Stimulated activated CD8-positive, alpha-beta memory T cell treated with anti-CD3 and anti-CD28 coated beads, Interleukin-15, amount 100 ng/mL, for 4 hours (primary cell): ENCODE results near the gene NT5C3B.
"Not testable (repeated sequence)": the region's sequence is repeated elsewhere in the genome, so short reads cannot be mapped to it uniquely, and the experiment has no call there.

Experiments used
- DNase-seq, 2 donors: peaks; one replicate each; pipeline ENCODE4 v3.0.0-alpha.2; 2020; ENCODE audit warnings: low read depth in 2 of 2

Gene NT5C3B

GRCh38 chr17:41835800-41836549, at the start of gene NT5C3B:
TSS of gene NT5C3B (minus strand) at chr17:41836232. CDS start at chr17:41836193, 39 bp downstream.
- DNase-seq = peak in 1 of 2 donors; percentile 25

DNA sequence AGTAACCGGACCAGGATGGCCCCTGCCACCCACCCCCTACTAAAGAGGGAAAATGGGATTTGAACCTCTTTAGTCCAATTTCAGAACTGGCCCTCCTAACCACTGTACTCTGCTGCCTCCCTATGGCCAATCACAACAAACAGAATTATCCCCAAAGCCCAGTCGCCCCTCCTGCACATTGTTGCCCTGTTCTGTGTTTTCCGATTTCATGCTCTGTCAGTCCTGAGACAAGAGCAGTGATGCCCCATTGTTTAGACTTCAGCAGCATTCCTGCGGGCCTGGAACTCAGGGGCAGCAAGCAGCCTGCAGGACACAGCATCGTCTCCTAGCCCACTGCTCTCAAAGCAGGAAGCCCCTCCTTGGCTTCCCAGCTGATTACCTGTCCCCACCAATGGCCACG, 49.7 kb upstream of the NT5C3B start:
- DNase-seq = no peak

- no peak for DNase-seq
These were observed 46.7 kb upstream of the NT5C3B start for GRCh38 chr17:41882756-41883155.

GRCh38 chr17:41880130-41880529, 44.1 kb upstream of the NT5C3B start:
- DNase-seq = no peak

GRCh38 chr17:41874293-41874670, 38.2 kb upstream of the NT5C3B start:
- DNase-seq = not testable (repeated sequence)

DNA sequence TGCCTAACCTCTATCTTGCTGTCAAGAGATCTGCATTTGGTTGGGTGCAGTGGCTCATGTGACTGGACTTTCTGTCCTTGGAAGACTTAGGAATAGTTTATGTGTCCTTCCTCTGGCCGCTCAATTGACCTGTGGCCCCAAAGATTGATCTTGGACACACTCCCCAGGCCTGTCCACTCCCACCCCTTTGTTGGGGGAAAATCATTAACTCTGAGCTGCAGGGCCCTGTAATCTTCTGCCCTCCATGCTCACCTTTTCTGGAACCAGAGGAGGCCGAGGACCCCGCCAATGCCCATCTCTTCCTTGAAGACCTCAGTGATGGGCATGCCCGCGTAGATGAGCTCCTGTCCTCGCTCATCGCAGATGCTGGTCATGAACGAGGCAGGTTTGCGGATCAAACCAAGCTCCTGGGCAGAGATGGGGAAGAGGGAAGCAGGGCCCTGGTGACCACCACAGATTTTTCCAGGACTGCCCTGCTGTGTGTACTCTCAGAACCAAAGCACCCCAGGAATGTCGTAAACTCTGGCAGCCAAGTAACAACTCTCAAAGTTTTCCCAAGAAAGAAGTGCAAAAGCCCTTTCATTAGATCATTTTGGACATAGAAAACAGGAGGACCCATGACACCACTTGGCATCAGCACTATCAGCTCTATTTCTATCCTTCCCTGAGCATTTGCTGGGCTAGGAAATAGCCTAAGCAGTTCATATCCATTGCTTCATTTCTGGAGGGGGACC, 37.7 kb upstream of the NT5C3B start:
- DNase-seq = no peak

DNA sequence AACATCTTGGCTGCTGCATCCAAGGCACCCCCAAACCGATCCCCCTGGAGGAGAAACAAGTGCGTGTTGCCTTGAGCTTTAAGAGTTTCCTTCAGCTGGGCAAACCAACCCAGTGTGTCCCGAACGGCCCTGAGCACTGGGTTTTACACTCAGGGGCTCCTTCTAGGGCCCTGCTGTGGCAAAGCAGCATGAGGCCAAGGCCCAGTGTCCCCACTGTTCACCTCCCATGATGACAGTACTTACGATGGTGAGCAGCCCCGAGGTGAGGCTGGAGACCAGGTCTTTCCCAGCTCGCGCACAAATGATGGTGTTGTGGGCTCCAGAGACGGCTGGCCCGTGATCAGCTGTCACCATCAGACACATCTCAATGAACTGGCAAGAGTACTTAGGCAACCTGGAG, 35.8 kb upstream of the NT5C3B start:
- no peak for DNase-seq

DNA sequence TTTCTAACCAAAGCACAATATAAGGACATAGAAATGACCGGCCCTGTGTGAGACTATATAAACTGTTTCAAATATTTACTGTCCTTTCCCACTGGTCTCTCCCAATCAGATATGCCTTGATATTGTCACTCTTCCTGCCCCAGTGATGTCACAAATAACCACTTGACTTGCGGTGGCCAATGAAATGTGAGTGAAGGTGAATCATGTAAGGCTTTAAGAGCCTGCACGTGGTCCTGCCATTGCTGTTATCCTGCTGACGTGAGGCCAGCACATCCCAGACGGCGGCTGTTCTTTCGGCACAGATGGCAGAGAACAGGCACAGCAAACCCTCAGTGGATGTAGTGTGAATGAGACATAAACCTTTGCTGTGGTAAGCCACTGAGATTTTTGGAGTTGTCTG, 34.6 kb upstream of the NT5C3B start:
- no peak for DNase-seq

DNA sequence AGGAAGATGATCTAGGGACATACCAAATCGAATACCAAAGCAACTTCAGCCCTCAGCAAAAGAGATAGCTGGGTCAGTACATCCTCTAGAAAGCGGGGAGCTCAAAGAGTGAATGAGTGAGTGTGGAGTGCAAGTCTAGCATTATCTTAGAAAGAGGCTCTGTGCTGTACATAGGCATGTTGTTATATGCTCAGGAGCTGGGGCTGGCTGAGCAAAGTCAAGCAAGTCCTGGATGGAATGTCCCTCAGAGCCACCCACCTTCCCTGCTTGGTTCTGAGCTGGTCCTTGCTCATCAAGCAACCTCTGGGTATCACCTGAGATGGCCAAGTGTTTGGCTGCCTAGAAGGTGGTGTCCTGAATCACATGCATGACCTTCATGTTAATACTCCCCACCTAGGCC, 34.1 kb upstream of the NT5C3B start:
- DNase-seq = no peak

DNA sequence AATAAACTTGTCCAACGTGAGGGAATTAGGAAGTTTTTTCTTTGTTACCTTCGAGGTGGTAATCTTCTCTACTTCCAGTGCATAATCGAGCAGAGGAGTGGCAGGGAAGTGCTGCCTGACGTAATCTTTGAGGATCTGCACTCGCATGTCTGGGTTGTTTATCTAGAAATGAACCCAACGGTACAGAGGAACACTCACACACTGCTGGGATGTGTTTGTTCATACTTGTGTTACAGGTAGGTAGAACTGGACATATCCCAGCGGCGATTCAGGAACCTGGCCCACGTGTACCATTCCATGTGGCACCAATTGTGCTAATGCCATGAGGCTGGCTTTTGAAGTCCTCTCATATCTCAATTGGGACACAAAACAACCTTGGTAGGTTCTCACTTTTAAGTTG, 33.4 kb upstream of the NT5C3B start:
- DNase-seq = no peak

- DNase-seq = no peak
These were observed 32.5 kb upstream of the NT5C3B start for GRCh38 chr17:41868568-41868967.

DNA sequence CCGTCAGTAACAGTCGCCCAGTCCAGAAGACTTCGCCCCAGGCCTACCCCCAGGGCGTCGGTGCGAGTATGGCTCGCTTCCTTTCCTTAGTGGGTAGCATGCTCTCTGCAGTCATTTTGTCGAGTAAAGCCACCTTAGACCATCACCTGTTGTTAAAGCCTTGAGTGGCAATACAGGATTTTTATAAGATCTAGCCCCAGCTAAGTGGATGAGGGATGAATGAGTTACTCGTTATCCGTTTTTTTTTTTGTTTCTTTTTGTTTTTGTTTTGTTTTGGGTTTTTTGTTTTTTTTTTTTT, 29.5 kb upstream of the NT5C3B start:
- DNase-seq = no peak

DNA sequence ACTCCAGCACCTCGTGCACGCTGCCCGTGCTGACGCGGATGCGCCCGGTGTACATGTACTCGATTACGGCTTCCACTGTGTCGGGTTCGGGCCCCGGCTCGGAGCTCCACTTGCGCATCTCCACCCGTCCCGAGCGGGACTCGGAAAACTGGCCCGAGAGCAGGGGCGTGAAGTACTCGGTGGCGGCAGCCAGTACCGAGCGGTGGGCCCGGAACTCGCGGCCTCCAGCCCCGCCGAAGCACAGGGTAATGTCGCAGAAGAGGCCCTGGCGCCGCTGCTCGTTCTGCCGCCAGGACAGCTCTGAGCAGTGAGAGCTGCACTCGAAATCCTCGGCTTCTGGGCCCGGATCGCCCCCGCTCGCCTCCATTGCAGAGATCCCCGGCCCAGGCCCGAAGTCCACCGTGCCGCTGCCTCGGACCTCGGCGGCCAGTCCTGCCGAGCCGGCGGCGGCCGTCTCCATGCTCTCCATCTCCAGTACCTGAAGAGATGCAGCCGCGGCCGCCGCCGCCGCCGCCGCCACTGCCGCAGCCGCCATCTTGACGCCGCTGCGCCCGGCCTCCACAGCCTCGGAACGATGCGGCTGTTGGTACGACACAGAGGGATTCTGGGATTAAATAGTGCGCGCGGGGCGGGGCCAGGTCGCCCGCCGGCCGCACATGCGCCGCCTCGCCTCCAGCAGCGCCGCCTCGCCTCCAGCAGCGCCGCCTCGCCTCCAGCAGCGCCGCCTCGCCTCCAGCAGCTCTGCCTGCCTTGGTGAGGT, 29.0 kb upstream of the NT5C3B start, which contains the start of gene KLHL11:
Gene KLHL11, minus strand, starts transcription at position 588 of the 760 bp plus-strand sequence. Its CDS starts 53 bp downstream, at position 535.
- peak; percentile 70 to 77 for DNase-seq

- DNase-seq = peak in 1 of 2 donors; percentile 30
These were observed 28.4 kb upstream of the NT5C3B start for GRCh38 chr17:41864498-41864835.

DNA sequence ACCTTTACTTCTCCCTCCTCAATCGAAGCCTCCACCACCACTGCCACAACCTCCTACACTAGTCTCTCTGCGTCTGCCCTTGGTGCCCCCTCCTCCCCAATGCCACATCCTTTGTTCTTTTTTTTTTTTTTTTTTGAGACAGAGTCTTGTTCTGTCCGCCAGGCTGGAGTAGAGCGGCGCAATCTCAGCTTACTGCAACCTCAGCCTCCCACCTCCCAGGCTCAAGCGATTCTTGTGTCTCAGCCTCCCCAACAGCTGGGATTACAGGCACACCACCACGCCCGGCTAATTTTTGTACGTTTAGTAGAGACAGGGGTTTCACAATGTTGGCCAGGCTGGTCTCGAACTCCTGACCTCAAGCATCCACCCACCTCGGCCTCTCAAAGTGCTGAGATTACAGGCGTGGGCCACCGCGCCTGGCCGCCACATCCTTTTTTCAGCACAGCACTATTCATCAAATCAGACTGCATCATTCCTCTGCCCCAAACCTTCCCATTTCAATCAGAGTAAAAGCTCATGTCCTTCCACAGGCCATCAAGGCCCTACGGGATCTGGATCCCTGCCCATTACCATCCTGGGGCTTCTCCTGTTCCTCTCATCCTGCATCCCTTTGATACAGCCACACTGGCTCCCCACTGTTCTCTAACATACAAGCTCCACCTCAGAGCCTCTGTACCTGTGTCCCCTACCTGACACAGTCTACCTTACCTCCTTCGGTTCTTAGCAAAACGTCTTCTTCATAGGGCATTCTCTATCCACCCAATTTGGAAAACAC, 27.2 kb upstream of the NT5C3B start:
- peak in 1 of 2 donors; percentile 19 for DNase-seq

DNA sequence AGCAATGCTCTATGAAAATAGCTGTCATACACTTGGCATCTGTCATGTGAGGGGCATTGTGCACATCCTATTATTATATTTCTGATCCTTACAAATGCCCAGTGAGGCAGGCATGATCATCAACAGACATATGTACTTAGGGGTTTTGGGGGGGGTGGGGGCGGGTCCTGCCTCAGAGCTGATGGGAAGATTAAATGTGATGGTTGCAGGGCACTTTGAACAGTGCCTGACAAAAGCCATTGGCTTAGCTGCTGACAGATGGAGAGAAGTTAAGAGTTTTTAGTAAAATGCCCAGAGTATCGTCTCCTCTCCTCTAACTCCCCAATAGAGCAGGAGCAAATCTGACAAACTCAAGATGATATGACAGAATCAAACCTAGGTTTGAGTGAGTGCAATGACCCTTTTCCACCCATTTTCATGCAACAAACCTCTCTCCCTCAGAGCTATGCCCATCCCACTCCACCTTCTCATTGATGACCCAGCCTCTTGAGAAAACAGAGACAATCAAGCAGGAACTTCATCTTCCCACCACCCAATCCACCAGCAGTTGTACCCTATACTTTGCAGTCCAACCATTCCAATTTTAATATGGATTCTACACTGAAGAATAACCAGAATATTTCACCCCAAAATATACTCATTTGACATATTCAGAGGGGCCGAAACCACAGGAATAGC, 24.4 kb upstream of the NT5C3B start:
- DNase-seq = no peak

DNA sequence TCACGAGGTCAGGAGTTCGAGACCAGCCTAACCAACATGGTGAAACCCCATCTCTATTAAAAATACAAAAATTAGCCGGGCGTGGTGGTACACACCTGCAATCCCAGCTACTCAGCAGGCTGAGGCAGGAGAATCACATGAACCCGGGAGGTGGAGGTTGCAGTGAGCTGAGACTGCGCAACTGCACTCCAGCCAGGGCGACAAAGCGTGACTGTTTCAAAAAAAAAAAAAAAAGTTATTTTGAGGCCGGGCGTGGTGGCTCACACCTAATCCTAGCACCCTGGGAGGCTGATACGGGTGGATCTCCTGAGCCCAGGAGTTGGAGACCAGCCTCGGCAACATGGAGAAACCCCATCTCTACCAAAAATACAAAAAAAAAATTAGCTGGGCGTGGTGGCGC, 15.3 kb upstream of the NT5C3B start:
- not testable (repeated sequence) for DNase-seq

GRCh38 chr17:41849251-41849990, 13.4 kb upstream of the NT5C3B start:
- DNase-seq = no peak

DNA sequence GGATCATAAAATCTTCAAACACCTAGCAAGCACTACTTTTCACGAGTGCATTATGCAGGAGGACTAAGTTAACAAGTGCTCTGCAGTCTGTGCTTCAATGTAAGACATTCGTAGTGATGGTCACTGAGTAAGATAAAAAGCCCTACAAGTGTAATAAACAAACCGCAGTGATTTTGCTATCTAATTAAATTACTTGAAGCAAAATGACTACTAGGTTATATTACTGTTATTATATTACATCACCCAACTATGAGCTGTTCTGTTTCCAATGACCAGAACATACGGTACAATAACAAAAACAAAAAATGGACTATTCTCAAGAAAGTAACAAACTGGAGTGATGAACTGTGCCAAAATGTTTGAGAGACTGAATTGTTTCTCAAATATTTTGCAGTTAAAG, 12.8 kb upstream of the NT5C3B start:
- DNase-seq = no peak

DNA sequence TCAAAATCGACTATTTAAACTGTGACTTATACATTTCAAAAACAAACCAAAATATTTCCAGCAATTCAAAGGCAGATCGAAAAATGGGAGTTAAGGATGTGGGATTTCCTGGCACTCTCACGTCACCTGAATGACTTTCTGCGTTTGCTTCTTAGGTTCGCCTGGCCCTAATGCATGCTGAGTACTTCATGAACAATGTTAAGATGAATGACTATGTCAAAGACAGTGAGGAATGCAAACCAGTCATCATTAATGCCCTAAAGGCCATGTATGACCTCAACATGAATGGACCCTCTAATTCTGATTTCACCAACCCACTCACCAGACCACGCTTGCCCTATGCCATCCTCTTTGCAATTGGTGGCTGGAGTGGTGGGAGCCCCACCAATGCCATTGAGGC, 8.9 kb upstream of the NT5C3B start:
- no peak for DNase-seq

DNA sequence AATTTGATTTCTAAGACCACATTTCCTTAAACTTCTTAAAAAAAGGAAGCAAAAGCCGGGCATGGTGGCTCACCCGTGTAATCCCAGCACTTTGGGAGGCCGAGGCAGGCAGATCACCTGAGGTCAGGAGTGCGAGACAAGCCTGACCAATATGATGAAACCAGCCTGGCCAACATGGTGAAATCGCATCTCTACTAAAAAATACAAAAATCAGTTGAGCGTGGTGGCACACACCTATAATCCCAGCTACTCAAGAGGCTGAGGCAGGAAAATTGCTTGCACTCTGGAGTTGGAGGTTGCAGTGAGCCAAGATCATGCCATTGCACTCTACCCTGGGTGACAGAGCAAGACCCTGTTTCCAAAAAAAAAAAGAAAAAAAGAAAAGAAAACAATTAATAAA, 4.7 kb upstream of the NT5C3B start:
- DNase-seq = not testable (repeated sequence)
